Measurements from ENCODE around the gene CCDC110. TPM values are rescaled to one million over a fixed set of nuclear protein-coding genes. Genes with fewer than 3 reads are reported as not detected.

Gene CCDC110
- polyA plus RNA-seq, 1 experiment, result not detected

- POLR2A ChIA-PET, result interaction anchor here (0.5 kb wide), 1 partner anchor 701 kb away, joined by 4 read pairs; no protein-coding TSS in a partner anchor
- DNase-seq (ENCODE audit: low read depth), result peak; percentile 37
- Histone ChIP-seq H3K36me3 (ENCODE audit: control insufficient read depth, insufficient read depth, low read length) (no peaks in the 10 kb centered on the region), H3K27me3 (ENCODE audit: control insufficient read depth, insufficient read depth, low read length) (no peaks in the 10 kb centered on the region), H3K4me3 (ENCODE audit: low read depth, low read length) (peak within 1 kb of the TSS; percentile 93)
- TF ChIP-seq, protein P1, sequence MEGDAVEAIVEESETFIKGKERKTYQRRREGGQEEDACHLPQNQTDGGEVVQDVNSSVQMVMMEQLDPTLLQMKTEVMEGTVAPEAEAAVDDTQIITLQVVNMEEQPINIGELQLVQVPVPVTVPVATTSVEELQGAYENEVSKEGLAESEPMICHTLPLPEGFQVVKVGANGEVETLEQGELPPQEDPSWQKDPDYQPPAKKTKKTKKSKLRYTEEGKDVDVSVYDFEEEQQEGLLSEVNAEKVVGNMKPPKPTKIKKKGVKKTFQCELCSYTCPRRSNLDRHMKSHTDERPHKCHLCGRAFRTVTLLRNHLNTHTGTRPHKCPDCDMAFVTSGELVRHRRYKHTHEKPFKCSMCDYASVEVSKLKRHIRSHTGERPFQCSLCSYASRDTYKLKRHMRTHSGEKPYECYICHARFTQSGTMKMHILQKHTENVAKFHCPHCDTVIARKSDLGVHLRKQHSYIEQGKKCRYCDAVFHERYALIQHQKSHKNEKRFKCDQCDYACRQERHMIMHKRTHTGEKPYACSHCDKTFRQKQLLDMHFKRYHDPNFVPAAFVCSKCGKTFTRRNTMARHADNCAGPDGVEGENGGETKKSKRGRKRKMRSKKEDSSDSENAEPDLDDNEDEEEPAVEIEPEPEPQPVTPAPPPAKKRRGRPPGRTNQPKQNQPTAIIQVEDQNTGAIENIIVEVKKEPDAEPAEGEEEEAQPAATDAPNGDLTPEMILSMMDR (IDR thresholded peaks at IDR 0.05; ENCODE audit: insufficient read depth, low read depth, low read length), result no peak
- CTCF ChIA-PET, result interaction anchor here (0.6 to 2.0 kb wide), 6 partner anchors 13 to 612 kb away, joined by 3 to 8 read pairs (median 4); partner anchors contain the start of gene ANKRD37
Observed at GRCh38 chr4:185425647-185426352, 45.7 kb downstream of the CCDC110 start, which contains the start of gene UFSP2. TSS of gene UFSP2 (minus strand) at chr4:185425964. CDS start at chr4:185425868, 96 bp downstream.

- ChIA-PET POLR2A (interaction anchor here (0.5 to 0.6 kb wide), 2 partner anchors 22 to 700 kb away, joined by 4 to 28 read pairs; no protein-coding TSS in a partner anchor), CTCF (interaction anchor here (0.6 to 2.0 kb wide), 6 partner anchors 14 to 634 kb away, joined by 3 to 8 read pairs (median 4); partner anchors contain the start of gene ANKRD37)
- peak; percentile 11 for DNase-seq (ENCODE audit: low read depth)
- no peaks in the 10 kb centered on the region for H3K27me3 ChIP-seq (ENCODE audit: control insufficient read depth, insufficient read depth, low read length)
- TF ChIP-seq, protein P1 (IDR thresholded peaks at IDR 0.05; ENCODE audit: insufficient read depth, low read depth, low read length), result no peak
- peak overlapping the region; percentile 93 for H3K4me3 ChIP-seq (ENCODE audit: low read depth, low read length)
- H3K36me3 ChIP-seq (ENCODE audit: control insufficient read depth, insufficient read depth, low read length), result no peaks in the 10 kb centered on the region
Observed at GRCh38 chr4:185424905-185425646, 46.5 kb downstream of the CCDC110 start.

DNA sequence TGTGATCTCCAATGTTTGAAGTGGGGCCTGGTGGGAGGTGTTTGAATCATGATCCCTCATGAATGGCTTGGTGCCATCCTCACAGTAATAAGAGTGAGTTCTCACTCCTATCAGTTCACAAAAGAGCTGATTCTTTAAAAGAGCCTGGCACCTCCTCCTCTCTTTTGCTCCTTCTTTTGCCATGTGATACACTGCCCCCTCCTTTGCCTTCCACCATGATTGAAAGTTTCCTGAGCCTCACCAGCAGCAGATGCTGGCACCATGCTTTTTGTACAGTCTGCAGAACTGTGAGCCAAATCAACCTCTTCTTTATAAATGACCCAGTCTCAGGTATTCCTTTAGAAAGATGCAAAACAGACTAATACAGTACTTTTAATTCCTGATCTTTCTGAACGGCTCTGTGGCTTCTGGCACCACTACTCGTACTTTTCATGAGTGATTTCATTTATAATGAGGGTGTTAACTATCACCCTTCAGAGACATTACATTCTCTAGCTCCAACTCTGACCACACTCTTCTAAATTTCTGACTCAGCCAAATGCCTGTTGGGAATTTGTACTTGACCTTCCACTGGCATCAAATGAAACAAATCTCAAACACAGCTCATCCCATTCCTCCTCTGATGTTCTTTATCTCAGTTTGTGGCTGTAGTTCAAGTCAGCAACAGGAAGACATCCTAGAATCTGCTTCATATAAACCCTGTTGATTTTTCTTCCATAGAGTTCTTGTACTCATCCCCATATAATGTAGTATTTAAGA lies 50.0 kb downstream of the CCDC110 start:
- Histone ChIP-seq H3K4me3 (ENCODE audit: low read depth, low read length) (no peak overlapping the region), H3K36me3 (ENCODE audit: control insufficient read depth, insufficient read depth, low read length) (peaks cover 2% of the 10 kb centered on the region; the same call in 1 of the 2 replicates), H3K27me3 (ENCODE audit: control insufficient read depth, insufficient read depth, low read length) (no peaks in the 10 kb centered on the region)
- POLR2A ChIA-PET, result no interaction called here
- CTCF ChIA-PET, result no interaction called here
- DNase-seq (ENCODE audit: low read depth), result peak; percentile 10
- TF ChIP-seq, protein P1 (IDR thresholded peaks at IDR 0.05; ENCODE audit: insufficient read depth, low read depth, low read length), result no peak

DNA sequence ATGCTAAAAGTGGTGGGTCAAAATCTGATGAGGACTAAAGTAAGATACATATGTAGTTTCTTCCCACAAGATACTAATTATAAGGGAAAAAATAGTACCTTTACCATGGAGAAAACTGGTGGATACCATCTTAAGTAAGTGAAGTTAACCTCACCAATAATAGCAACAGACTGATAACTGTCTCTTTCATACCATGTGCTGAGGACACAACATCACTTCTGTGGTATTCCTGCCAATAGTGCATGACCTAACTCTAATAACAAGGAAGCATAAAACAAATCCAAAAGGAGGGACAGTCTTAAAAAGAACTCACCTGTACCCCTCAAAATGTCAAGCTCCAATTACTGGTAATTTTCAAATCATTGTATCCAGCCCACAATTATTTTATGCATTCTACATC lies 54.6 kb downstream of the CCDC110 start:
- Histone ChIP-seq H3K4me3 (ENCODE audit: low read depth, low read length) (no peak overlapping the region), H3K27me3 (ENCODE audit: control insufficient read depth, insufficient read depth, low read length) (no peaks in the 10 kb centered on the region), H3K36me3 (ENCODE audit: control insufficient read depth, insufficient read depth, low read length) (peaks cover 4% of the 10 kb centered on the region)
- TF ChIP-seq, protein P1 (IDR thresholded peaks at IDR 0.05; ENCODE audit: insufficient read depth, low read depth, low read length), result no peak
- ChIA-PET CTCF (no interaction called here), POLR2A (no interaction called here)
- no peak for DNase-seq (ENCODE audit: low read depth)
